ENCODE results near the gene ZNF536. TPM values are rescaled to one million over a fixed set of nuclear protein-coding genes. Genes with fewer than 3 reads are reported as not detected.

ZNF536 gene
- total and polyA plus RNA-seq, 2 donors (not counting 1 experiment from before 2014, with no cell fraction given): not detected

- no peaks in the 10 kb centered on the region for H3K79me2 ChIP-seq (ENCODE audit: control insufficient read depth, insufficient read depth, low read length)
- CTCF ChIA-PET: no interaction called here
- H3K27me3 ChIP-seq (replicated peaks in 1 of 4; ENCODE audit: control extremely low read depth in 1 of 4, control insufficient read depth in 3 of 4, insufficient read depth in 4 of 4, low read length in 3 of 4): no peaks in the 10 kb centered on the region
- no peak overlapping the region for H3K4me3 Mint-ChIP-seq
- H3K9me3 Mint-ChIP-seq (ENCODE audit: insufficient read depth): no peaks in the 10 kb centered on the region
- no peaks in the 10 kb centered on the region for H3K36me3 ChIP-seq (replicated peaks in 1 of 2; ENCODE audit: control extremely low read depth in 1 of 2, control insufficient read depth in 1 of 2, extremely low read depth in 1 of 2, insufficient read depth in 2 of 2, low read length in 1 of 2)
- no peak for DNase-seq
- H3K9me3 ChIP-seq (ENCODE audit: control extremely low read depth in 1 of 3, control insufficient read depth in 2 of 3, insufficient read depth in 1 of 3, low read length in 2 of 3): peaks cover 0 to 11% (median 0%) of the 10 kb centered on the region in 3 donors
- no peak for ATAC-seq (ENCODE audit: low read depth)
- TF ChIP-seq CTCF (IDR thresholded peaks at IDR 0.05): no peak
- no peak for TF ChIP-seq EZH2 (IDR thresholded peaks at IDR 0.05; ENCODE audit: borderline replicate concordance, insufficient read depth, low read depth, low read length, poor library complexity, severe bottlenecking)
- H3K9ac ChIP-seq (ENCODE audit: low read length): no peak overlapping the region
- no peak overlapping the region for H3K27ac ChIP-seq (ENCODE audit: low read length in 2 of 2)
- 82% methylated on average over 31 of the region's 31 CpGs for WGBS (ENCODE audit: insufficient coverage)
- no peaks in the 10 kb centered on the region for H3K27me3 Mint-ChIP-seq
- H3K4me2 ChIP-seq (replicated peaks; ENCODE audit: low read depth, low read length, poor library complexity, severe bottlenecking): no peak overlapping the region
- no peak overlapping the region for H3K4me3 ChIP-seq (ENCODE audit: control extremely low read depth in 1 of 5, extremely low read depth in 1 of 5, insufficient read depth in 1 of 5, low read depth in 2 of 5, low read length in 4 of 5)
- H4K20me1 ChIP-seq (ENCODE audit: control insufficient read depth, insufficient read depth, low read length, poor library complexity, severe bottlenecking): no peaks in the 10 kb centered on the region
- intact Hi-C loops (cut with micrococcal nuclease): no loop called here
- no peaks in the 10 kb centered on the region for H3K4me1 ChIP-seq (ENCODE audit: control insufficient read depth in 2 of 2, insufficient read depth in 2 of 2, low read length in 2 of 2)
- H2AFZ ChIP-seq (ENCODE audit: insufficient read depth, low read depth, low read length, poor library complexity, severe bottlenecking): no peak overlapping the region
- H3K4me1 Mint-ChIP-seq: peaks cover 2% of the 10 kb centered on the region
- H3K27ac Mint-ChIP-seq: no peak overlapping the region
- POLR2A ChIA-PET: no interaction called here
Measured at GRCh38 chr19:30450835-30451321, 78.7 kb downstream of the ZNF536 start.

DNA sequence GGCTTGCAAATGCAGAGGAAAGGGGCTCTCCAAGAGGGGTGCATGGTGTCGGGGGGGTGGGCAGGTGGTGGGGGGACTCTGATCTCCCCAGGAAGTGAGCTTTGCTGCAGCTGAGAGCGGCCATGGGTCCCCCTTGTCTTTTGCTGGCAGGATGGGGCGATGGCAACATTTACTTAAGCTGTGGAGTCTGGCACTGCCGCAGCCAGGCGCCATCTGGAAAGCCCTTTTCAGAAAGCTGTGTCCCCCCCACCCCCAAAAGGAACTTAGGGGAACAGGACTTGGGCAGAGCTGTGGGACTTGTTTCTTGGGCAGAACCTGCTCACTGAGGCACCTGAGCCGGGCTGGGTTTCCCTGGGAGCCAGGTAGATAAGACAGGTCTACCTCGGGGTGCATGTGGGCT is 80.7 kb downstream of the ZNF536 start:
- intact Hi-C loops (cut with micrococcal nuclease): no loop called here
- no peak overlapping the region for H3K4me3 ChIP-seq (ENCODE audit: control extremely low read depth in 1 of 5, extremely low read depth in 1 of 5, insufficient read depth in 1 of 5, low read depth in 2 of 5, low read length in 4 of 5)
- peaks cover 0 to 13% (median 0%) of the 10 kb centered on the region in 3 donors for H3K9me3 ChIP-seq (ENCODE audit: control extremely low read depth in 1 of 3, control insufficient read depth in 2 of 3, insufficient read depth in 1 of 3, low read length in 2 of 3)
- TF ChIP-seq CTCF (IDR thresholded peaks at IDR 0.05): no peak
- no peak for TF ChIP-seq EZH2 (IDR thresholded peaks at IDR 0.05; ENCODE audit: borderline replicate concordance, insufficient read depth, low read depth, low read length, poor library complexity, severe bottlenecking)
- H3K9ac ChIP-seq (ENCODE audit: low read length): no peak overlapping the region
- no peak overlapping the region for H3K4me3 Mint-ChIP-seq
- ChIA-PET POLR2A (no interaction called here), CTCF (no interaction called here)
- no peak overlapping the region for H2AFZ ChIP-seq (ENCODE audit: insufficient read depth, low read depth, low read length, poor library complexity, severe bottlenecking)
- H3K27me3 ChIP-seq (replicated peaks in 1 of 4; ENCODE audit: control extremely low read depth in 1 of 4, control insufficient read depth in 3 of 4, insufficient read depth in 4 of 4, low read length in 3 of 4): no peaks in the 10 kb centered on the region
- no peaks in the 10 kb centered on the region for H4K20me1 ChIP-seq (ENCODE audit: control insufficient read depth, insufficient read depth, low read length, poor library complexity, severe bottlenecking)
- no peak overlapping the region for H3K4me2 ChIP-seq (replicated peaks; ENCODE audit: low read depth, low read length, poor library complexity, severe bottlenecking)
- no peak overlapping the region for H3K27ac ChIP-seq (ENCODE audit: low read length in 2 of 2)
- H3K4me1 ChIP-seq (ENCODE audit: control insufficient read depth in 2 of 2, insufficient read depth in 2 of 2, low read length in 2 of 2): no peaks in the 10 kb centered on the region
- H3K9me3 Mint-ChIP-seq (ENCODE audit: insufficient read depth): no peaks in the 10 kb centered on the region
- peaks cover 2% of the 10 kb centered on the region for H3K4me1 Mint-ChIP-seq
- no peaks in the 10 kb centered on the region for H3K27me3 Mint-ChIP-seq
- H3K27ac Mint-ChIP-seq: no peak overlapping the region
- H3K79me2 ChIP-seq (ENCODE audit: control insufficient read depth, insufficient read depth, low read length): no peaks in the 10 kb centered on the region
- 78% methylated on average over 6 of the region's 7 CpGs for WGBS (ENCODE audit: insufficient coverage)
- DNase-seq (no peak), ATAC-seq (ENCODE audit: low read depth) (no peak)
- H3K36me3 ChIP-seq (replicated peaks in 1 of 2; ENCODE audit: control extremely low read depth in 1 of 2, control insufficient read depth in 1 of 2, extremely low read depth in 1 of 2, insufficient read depth in 2 of 2, low read length in 1 of 2): no peaks in the 10 kb centered on the region

Data from B cell (primary cell).